Measurements from ENCODE around the gene IRS2.

DNA sequence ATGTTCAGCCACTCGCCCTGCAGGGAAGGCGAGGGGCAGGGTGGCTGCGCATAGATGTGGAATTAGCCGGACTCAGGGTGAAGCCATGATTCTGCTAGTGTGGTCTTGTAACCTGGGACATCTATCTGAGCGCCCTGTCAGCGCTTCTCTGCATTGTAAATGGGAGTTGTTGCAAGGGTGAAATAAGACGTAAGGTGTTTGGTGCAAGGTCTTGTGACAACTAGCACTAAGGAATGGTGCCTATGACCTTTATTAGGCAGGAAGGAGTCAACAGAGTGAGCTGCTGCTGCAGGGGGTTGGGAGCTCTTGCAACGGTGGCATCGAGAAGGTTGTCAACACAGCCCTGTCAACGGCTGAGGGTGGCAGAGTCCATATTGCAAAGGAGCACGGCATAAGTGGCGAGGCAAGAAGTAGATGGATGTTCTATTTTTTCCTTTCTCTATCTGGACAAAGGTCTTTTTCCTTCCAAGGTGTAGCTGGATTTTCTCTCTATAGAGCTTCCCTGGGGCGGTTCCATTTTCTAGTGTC, 49.3 kb downstream of the IRS2 start:
- TF ChIP-seq, protein P1, sequence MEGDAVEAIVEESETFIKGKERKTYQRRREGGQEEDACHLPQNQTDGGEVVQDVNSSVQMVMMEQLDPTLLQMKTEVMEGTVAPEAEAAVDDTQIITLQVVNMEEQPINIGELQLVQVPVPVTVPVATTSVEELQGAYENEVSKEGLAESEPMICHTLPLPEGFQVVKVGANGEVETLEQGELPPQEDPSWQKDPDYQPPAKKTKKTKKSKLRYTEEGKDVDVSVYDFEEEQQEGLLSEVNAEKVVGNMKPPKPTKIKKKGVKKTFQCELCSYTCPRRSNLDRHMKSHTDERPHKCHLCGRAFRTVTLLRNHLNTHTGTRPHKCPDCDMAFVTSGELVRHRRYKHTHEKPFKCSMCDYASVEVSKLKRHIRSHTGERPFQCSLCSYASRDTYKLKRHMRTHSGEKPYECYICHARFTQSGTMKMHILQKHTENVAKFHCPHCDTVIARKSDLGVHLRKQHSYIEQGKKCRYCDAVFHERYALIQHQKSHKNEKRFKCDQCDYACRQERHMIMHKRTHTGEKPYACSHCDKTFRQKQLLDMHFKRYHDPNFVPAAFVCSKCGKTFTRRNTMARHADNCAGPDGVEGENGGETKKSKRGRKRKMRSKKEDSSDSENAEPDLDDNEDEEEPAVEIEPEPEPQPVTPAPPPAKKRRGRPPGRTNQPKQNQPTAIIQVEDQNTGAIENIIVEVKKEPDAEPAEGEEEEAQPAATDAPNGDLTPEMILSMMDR (IDR thresholded peaks at IDR 0.05 in 2 of 3, conservative IDR thresholded peaks at IDR 0.05 in 1 of 3; ENCODE audit: borderline replicate concordance in 1 of 3, insufficient read depth in 1 of 3, low read depth in 2 of 3, low read length in 2 of 3), result no peak
- no peak for TF ChIP-seq POLR2A (IDR thresholded peaks at IDR 0.05; ENCODE audit: borderline replicate concordance, extremely low read depth, insufficient read depth, insufficient read length)
- TF ChIP-seq, protein P2, sequence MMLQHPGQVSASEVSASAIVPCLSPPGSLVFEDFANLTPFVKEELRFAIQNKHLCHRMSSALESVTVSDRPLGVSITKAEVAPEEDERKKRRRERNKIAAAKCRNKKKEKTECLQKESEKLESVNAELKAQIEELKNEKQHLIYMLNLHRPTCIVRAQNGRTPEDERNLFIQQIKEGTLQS (IDR thresholded peaks at IDR 0.05), result no peak
- no peak for TF ChIP-seq YY1 (IDR thresholded peaks at IDR 0.05; ENCODE audit: extremely low read depth, insufficient replicate concordance, low read depth, low read length)
- TF ChIP-seq, protein P3, sequence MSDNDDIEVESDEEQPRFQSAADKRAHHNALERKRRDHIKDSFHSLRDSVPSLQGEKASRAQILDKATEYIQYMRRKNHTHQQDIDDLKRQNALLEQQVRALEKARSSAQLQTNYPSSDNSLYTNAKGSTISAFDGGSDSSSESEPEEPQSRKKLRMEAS (IDR thresholded peaks at IDR 0.05), result no peak
- no peak for TF ChIP-seq ZNF274 (IDR thresholded peaks at IDR 0.05; ENCODE audit: low read depth, low read length)
